HepG2 (cell line): ENCODE measurements around the gene OXLD1.

ENCODE experiments used
- ATF3 ChIP-seq: sonication (generic); formaldehyde crosslinking; IDR thresholded peaks from 2 replicates; pipeline ENCODE4 v1.4.0; 2020; ENCODE audit warnings: missing genetic modification reagents
- CHD2 ChIP-seq: IDR thresholded peaks from 2 replicates; pipeline ENCODE4 v1.6.1; 2011; ENCODE audit warnings: low read depth, low read length, improper control_type of control experiment
- CTCF ChIP-seq: sonication (generic); formaldehyde crosslinking; IDR thresholded peaks from 2 replicates; pipeline ENCODE4 v1.5.0; 2020; ENCODE audit warnings: mild to moderate bottlenecking, missing genetic modification reagents, moderate library complexity
- EZH2 ChIP-seq: conservative IDR thresholded peaks from 2 replicates; pipeline ENCODE4 v1.6.1; 2012; ENCODE audit warnings: mild to moderate bottlenecking, low read depth, low read length, moderate library complexity
- MXI1 ChIP-seq: IDR thresholded peaks from 3 replicates; pipeline ENCODE4 v1.6.1; 2012; ENCODE audit warnings: low read depth, low read length, inconsistent platforms, borderline replicate concordance
- REPIN1 ChIP-seq: sonication (generic); formaldehyde crosslinking; IDR thresholded peaks from 2 replicates; pipeline ENCODE4 v1.8.0; 2022; ENCODE audit warnings: missing genetic modification reagents, low read depth, mild to moderate bottlenecking, borderline replicate concordance
- RFX5 ChIP-seq: IDR thresholded peaks from 2 replicates; pipeline ENCODE4 v1.6.1; 2011; ENCODE audit warnings: low read depth, low read length, improper control_type of control experiment
- SKI ChIP-seq: fragments of 450-650 bp; IDR thresholded peaks from one replicate; pipeline ENCODE4 v1.6.1; 2018; ENCODE audit warnings: mild to moderate bottlenecking; ENCODE audit not compliant: partially characterized antibody
- ZBTB42 ChIP-seq: sonication (generic); formaldehyde crosslinking; IDR thresholded peaks from 2 replicates; pipeline ENCODE4 v1.5.0; 2020; ENCODE audit warnings: mild to moderate bottlenecking, missing genetic modification reagents
- ZBTB7A ChIP-seq: sonication (generic); formaldehyde crosslinking; IDR thresholded peaks from 2 replicates; pipeline ENCODE4 v1.8.0; 2022; ENCODE audit warnings: mild to moderate bottlenecking, missing genetic modification reagents
- ZSCAN21 ChIP-seq: sonication (generic); formaldehyde crosslinking; IDR thresholded peaks from 2 replicates; pipeline ENCODE4 v1.8.0; 2022; ENCODE audit warnings: mild to moderate bottlenecking, missing genetic modification reagents, moderate library complexity, borderline replicate concordance

- TF ChIP-seq CTCF (CRISPR knock-in tag) (no peak), ZSCAN21 (CRISPR knock-in tag) (no peak; the same call in 1 of the 2 replicates), CHD2 (no peak), RFX5 (no peak), SKI (no peak), REPIN1 (CRISPR knock-in tag) (peak; percentile 60; the same call in 1 of the 2 replicates), MXI1 (0 out of 3 replicates have a peak, but pooled peaks have one; percentile 41), ZBTB7A (peak; percentile 64; the same call in 1 of the 2 replicates), ATF3 (CRISPR knock-in tag) (no peak), EZH2 (no peak), ZBTB42 (no peak)
Measured at GRCh38 chr17:81665205-81666091, 957 bp downstream of the OXLD1 start.
